Karpas-422 (cell line): ENCODE measurements around the gene FEZ2. TPM values are rescaled to one million over a fixed set of nuclear protein-coding genes. Genes with fewer than 3 reads are reported as not detected.

Source experiments
- DNase-seq: peaks from one replicate; pipeline ENCODE4 v3.0.0-alpha.2; 2015
- H2AFZ ChIP-seq: fragments of 200-600 bp; sonication (generic); 2 replicates; pipeline ENCODE4 v1.6.1; 2014; ENCODE audit warnings: antibody characterized with exemption, low read length, mixed read lengths
- H3K27ac ChIP-seq: fragments of 200-600 bp; sonication (generic); 2 replicates; pipeline ENCODE4 v1.5.1; 2014; ENCODE audit warnings: mild to moderate bottlenecking, low read length, moderate library complexity
- H3K27me3 ChIP-seq: fragments of 200-600 bp; sonication (generic); 2 replicates; pipeline ENCODE4 v1.6.1; 2014; ENCODE audit warnings: low read length, mixed read lengths
- H3K36me3 ChIP-seq: fragments of 200-600 bp; sonication (generic); 2 replicates; pipeline ENCODE4 v1.6.1; 2014; ENCODE audit warnings: low read length, mixed read lengths; ENCODE audit not compliant: insufficient read depth
- H3K4me1 ChIP-seq: fragments of 200-600 bp; sonication (generic); 2 replicates; pipeline ENCODE4 v1.6.1; 2014; ENCODE audit warnings: mild to moderate bottlenecking, low read length, mixed read lengths
- H3K4me2 ChIP-seq: fragments of 200-600 bp; sonication (generic); 2 replicates; pipeline ENCODE4 v1.6.1; 2014; ENCODE audit warnings: low read length, low read depth, mild to moderate bottlenecking; ENCODE audit not compliant: poor library complexity, severe bottlenecking
- H3K4me3 ChIP-seq: fragments of 200-600 bp; sonication (generic); 2 replicates; pipeline ENCODE4 v1.5.1; 2014; ENCODE audit warnings: mild to moderate bottlenecking, antibody characterized with exemption, low read length, mixed read lengths
- H3K79me2 ChIP-seq: fragments of 200-600 bp; sonication (generic); 2 replicates; pipeline ENCODE4 v1.6.1; 2014; ENCODE audit warnings: mild to moderate bottlenecking, low read length, mixed read lengths
- H3K9ac ChIP-seq: fragments of 200-600 bp; sonication (generic); 2 replicates; pipeline ENCODE4 v1.6.0; 2014; ENCODE audit warnings: low read length
- H3K9me2 ChIP-seq: fragments of 200-600 bp; sonication (generic), shearing (Covaris generic); replicated peaks from 2 replicates; pipeline ENCODE4 v1.6.0; 2014; ENCODE audit warnings: mild to moderate bottlenecking, low read length, moderate library complexity; ENCODE audit not compliant: insufficient read depth
- H3K9me3 ChIP-seq: fragments of 300-700, 200-600 bp; sonication (generic); 2 replicates; pipeline ENCODE4 v1.6.1; 2014; ENCODE audit warnings: low read length, mixed read lengths
- H4K20me1 ChIP-seq: fragments of 200-600 bp; sonication (generic); 2 replicates; pipeline ENCODE4 v1.6.1; 2014; ENCODE audit warnings: mild to moderate bottlenecking, antibody characterized with exemption, low read length, low read depth; ENCODE audit not compliant: insufficient read depth
- total RNA-seq: library from RNA; depleted of rRNA; stranded (reverse); fragments of >200 nt; shearing (Covaris generic); gene quantifications from 2 replicates; pipeline ENCODE4 v1.2.3, GENCODE V29; 2014; ENCODE audit warnings: low replicate concordance

FEZ2 gene
- total RNA-seq, 1 experiment from 2014 or later: 32.7 TPM

DNA sequence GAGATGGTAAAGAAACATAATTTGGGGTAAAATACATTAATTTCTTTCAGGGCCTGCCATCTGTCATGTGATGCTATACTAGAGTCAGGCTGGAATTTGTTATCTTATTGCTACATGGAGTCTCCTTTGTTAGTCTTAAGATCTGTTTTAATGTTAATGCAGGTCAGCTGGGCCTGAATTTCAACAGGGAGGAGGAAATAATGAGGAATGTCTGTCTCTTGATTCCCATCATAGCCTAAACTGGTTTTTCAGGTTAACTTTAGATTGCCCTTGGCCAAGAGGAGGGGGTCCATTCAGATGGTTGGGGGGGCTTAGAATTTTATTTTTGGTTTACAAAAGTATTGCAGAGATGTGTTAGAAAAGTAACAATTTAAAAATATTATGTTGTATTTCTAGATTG is 19.0 kb upstream of the FEZ2 start:
- Histone ChIP-seq H2AFZ (no peak overlapping the region), H4K20me1 (no peaks in the 10 kb centered on the region), H3K4me3 (no peak overlapping the region), H3K36me3 (no peaks in the 10 kb centered on the region), H3K4me1 (peaks cover 3% of the 10 kb centered on the region), H3K27me3 (no peaks in the 10 kb centered on the region; the same call in 1 of the 2 replicates), H3K9ac (no peak overlapping the region), H3K27ac (no peak overlapping the region), H3K9me2 (no peaks in the 10 kb centered on the region), H3K79me2 (no peaks in the 10 kb centered on the region), H3K9me3 (no peaks in the 10 kb centered on the region), H3K4me2 (no peak overlapping the region)
- DNase-seq: no peak

GRCh38 chr2:36615222-36615621 is 17.3 kb upstream of the FEZ2 start:
- H4K20me1 ChIP-seq: no peaks in the 10 kb centered on the region
- no peak overlapping the region for H3K4me3 ChIP-seq
- peaks cover 3% of the 10 kb centered on the region for H3K4me1 ChIP-seq
- H2AFZ ChIP-seq: no peak overlapping the region
- H3K36me3 ChIP-seq: no peaks in the 10 kb centered on the region
- H3K9me3 ChIP-seq: no peaks in the 10 kb centered on the region
- no peaks in the 10 kb centered on the region for H3K27me3 ChIP-seq
- no peaks in the 10 kb centered on the region for H3K9me2 ChIP-seq
- DNase-seq: no peak
- H3K79me2 ChIP-seq: no peaks in the 10 kb centered on the region
- no peak overlapping the region for H3K27ac ChIP-seq
- no peak overlapping the region for H3K9ac ChIP-seq
- H3K4me2 ChIP-seq: no peak overlapping the region

DNA sequence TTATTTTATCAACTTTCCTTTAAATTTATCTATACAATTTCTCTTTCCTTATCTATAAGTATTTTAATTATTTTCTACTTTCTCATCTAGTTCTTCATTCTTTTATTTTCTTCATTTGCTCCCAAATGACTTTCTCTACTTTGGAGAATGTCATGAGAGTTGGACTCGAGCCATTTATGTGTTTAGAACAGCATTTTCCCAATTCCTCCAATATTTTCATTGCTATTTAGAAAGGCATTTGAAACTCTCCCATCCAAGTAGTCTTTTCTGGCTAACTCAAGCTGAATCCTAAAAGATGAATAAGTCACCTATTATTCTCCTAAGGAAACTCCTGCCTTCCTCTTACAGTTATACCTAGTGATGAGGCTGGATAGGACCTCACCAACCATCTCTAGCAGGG is 15.8 kb upstream of the FEZ2 start:
- no peak overlapping the region for H3K27ac ChIP-seq

GRCh38 chr2:36611316-36611990 is 13.5 kb upstream of the FEZ2 start:
- Histone ChIP-seq H3K4me1 (peaks cover 3% of the 10 kb centered on the region), H3K36me3 (no peaks in the 10 kb centered on the region), H3K9ac (no peak overlapping the region), H3K4me2 (no peak overlapping the region), H3K79me2 (no peaks in the 10 kb centered on the region), H3K9me3 (no peaks in the 10 kb centered on the region), H4K20me1 (no peaks in the 10 kb centered on the region), H3K27me3 (no peaks in the 10 kb centered on the region), H3K9me2 (no peaks in the 10 kb centered on the region), H3K4me3 (no peak overlapping the region), H2AFZ (no peak overlapping the region), H3K27ac (no peak overlapping the region)
- DNase-seq: no peak

More for the DNA sequence above, 15.8 kb upstream of the FEZ2 start:
- Histone ChIP-seq H3K36me3 (no peaks in the 10 kb centered on the region), H3K4me3 (no peak overlapping the region), H3K9me3 (no peaks in the 10 kb centered on the region), H3K9me2 (no peaks in the 10 kb centered on the region), H3K9ac (no peak overlapping the region), H3K79me2 (no peaks in the 10 kb centered on the region), H2AFZ (no peak overlapping the region), H3K4me2 (no peak overlapping the region), H3K27me3 (no peaks in the 10 kb centered on the region), H3K4me1 (peaks cover 3% of the 10 kb centered on the region), H4K20me1 (no peaks in the 10 kb centered on the region)
- DNase-seq: no peak

DNA sequence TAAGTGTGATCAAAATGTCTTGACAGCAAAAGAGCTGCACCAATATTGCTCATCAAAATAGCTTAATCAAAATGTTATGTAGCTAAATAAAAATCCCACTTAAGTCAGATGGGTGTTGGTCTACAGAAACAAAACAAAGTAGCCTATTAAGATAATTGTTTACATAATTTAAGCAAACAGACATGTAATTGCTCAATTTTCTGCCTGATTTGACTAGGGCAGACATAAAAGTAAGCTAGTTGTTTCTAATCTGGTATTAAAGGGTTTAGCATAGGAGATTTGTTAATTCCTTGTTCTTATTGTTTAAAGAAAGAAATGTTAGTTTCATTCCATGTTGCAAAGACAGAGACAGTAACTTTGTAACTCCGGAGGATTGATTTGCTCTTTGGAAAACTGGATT is 11.5 kb upstream of the FEZ2 start:
- H3K4me2 ChIP-seq: no peak overlapping the region
- no peaks in the 10 kb centered on the region for H4K20me1 ChIP-seq
- no peaks in the 10 kb centered on the region for H3K79me2 ChIP-seq
- H3K9me2 ChIP-seq: no peaks in the 10 kb centered on the region
- H3K9me3 ChIP-seq: no peaks in the 10 kb centered on the region
- no peaks in the 10 kb centered on the region for H3K27me3 ChIP-seq
- H2AFZ ChIP-seq: no peak overlapping the region
- H3K9ac ChIP-seq: no peak overlapping the region
- no peaks in the 10 kb centered on the region for H3K36me3 ChIP-seq
- no peak overlapping the region for H3K4me3 ChIP-seq
- H3K27ac ChIP-seq: no peak overlapping the region
- H3K4me1 ChIP-seq: peaks cover under 1% of the 10 kb centered on the region; the same call in 1 of the 2 replicates
- no peak for DNase-seq

DNA sequence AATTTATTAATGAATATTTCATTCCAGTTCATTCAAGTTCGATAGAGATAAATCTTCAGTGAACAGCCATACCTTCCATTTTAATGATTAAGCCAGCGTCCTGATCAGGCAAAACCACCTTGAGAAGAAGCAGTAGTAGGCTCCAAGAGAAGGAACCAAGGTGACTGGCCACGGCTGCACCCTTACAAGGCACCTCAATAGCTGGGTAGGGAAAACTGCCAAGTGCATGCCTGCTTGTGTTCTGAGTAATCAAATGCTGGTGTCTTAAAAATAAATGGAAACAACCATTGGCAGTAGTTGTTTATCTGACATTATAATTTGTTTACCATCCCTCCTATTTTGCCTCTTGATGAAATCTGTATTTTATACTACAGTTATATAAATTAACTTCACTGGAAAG is 10.0 kb upstream of the FEZ2 start:
- no peaks in the 10 kb centered on the region for H3K79me2 ChIP-seq
- no peak overlapping the region for H3K9ac ChIP-seq
- H4K20me1 ChIP-seq: no peaks in the 10 kb centered on the region
- H3K4me3 ChIP-seq: no peak overlapping the region
- no peak overlapping the region for H3K4me2 ChIP-seq
- no peaks in the 10 kb centered on the region for H3K9me3 ChIP-seq
- no peaks in the 10 kb centered on the region for H3K9me2 ChIP-seq
- no peak overlapping the region for H2AFZ ChIP-seq
- H3K4me1 ChIP-seq: no peaks in the 10 kb centered on the region
- no peaks in the 10 kb centered on the region for H3K27me3 ChIP-seq
- no peak overlapping the region for H3K27ac ChIP-seq
- DNase-seq: no peak
- H3K36me3 ChIP-seq: no peaks in the 10 kb centered on the region

DNA sequence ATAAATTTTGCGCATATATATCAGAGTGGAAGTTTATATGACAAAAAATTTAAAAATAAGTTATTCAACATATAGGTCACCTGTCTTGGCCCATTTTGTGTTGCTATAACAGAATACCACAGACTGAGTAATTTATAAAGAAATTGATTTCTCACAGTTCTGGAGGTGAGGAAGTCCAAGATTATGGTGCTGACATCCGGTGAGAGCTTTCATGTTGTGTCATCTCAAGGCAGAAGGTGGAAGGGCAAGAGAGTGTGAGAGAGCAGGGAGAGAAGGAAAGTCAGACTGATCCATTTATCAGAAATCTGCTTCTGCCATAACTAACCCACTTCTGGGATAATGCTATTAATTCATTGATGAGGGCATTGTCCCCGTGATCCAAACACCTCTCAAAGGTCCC is 9.0 kb upstream of the FEZ2 start:
- no peaks in the 10 kb centered on the region for H3K4me1 ChIP-seq
- no peaks in the 10 kb centered on the region for H3K27me3 ChIP-seq
- H3K36me3 ChIP-seq: no peaks in the 10 kb centered on the region
- H3K4me2 ChIP-seq: no peak overlapping the region
- no peak overlapping the region for H3K27ac ChIP-seq
- no peak for DNase-seq
- H3K9ac ChIP-seq: no peak overlapping the region
- H4K20me1 ChIP-seq: no peaks in the 10 kb centered on the region
- H3K9me3 ChIP-seq: no peaks in the 10 kb centered on the region
- H3K9me2 ChIP-seq: no peaks in the 10 kb centered on the region
- H3K4me3 ChIP-seq: no peak overlapping the region
- H2AFZ ChIP-seq: no peak overlapping the region
- no peaks in the 10 kb centered on the region for H3K79me2 ChIP-seq

GRCh38 chr2:36605273-36605672 is 7.3 kb upstream of the FEZ2 start:
- Histone ChIP-seq H3K9me2 (no peaks in the 10 kb centered on the region), H3K4me1 (no peaks in the 10 kb centered on the region), H3K9me3 (no peaks in the 10 kb centered on the region), H3K4me2 (no peak overlapping the region), H3K36me3 (no peaks in the 10 kb centered on the region), H4K20me1 (no peaks in the 10 kb centered on the region), H3K79me2 (no peaks in the 10 kb centered on the region), H3K9ac (no peak overlapping the region), H2AFZ (no peak overlapping the region), H3K27ac (no peak overlapping the region), H3K4me3 (no peak overlapping the region), H3K27me3 (no peaks in the 10 kb centered on the region)
- no peak for DNase-seq
